NCI-H2171 treated with DMSO at 0.1 percent for 48 hours (cell line): ENCODE measurements around the gene RAB1A.
A peak's percentile ranks its signal among the peaks of the same experiment; 100 is the strongest.
"Not testable (repeated sequence)": the region's sequence is repeated elsewhere in the genome, so short reads cannot be mapped to it uniquely, and the experiment has no call there.

Experiments
- DNase-seq: peaks from one replicate; lab custom pipeline; 2025; lab: John Stamatoyannopoulos, UW

RAB1A gene

GRCh38 chr2:65129826-65130663 is at the start of gene RAB1A:
TSS of gene RAB1A (minus strand) at chr2:65130106. CDS start at chr2:65129915, 191 bp downstream.
- peak; percentile 98 for DNase-seq

GRCh38 chr2:65177751-65178442 is 48.0 kb upstream of the RAB1A start:
- no peak for DNase-seq

- no peak for DNase-seq
These were observed 46.1 kb upstream of the RAB1A start for GRCh38 chr2:65175894-65176530.

DNA sequence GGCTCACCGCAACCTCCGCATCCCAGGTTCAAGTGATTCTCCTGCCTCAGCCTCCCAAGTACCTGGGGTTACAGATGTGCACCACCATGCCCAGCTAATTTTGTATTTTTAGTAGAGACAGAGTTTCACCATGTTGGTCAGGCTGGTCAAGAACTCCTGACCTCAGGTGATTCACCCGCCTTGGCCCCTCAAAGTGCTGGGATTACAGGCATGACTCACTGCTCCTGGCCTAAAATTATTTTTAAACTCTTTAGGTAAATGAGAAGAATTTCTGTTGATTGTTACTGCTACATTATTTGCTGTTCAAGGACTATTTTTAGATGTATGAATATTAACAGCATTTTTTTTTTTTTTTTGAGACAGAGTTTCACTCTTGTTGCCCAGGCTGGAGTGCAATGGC is 44.1 kb upstream of the RAB1A start:
- DNase-seq: not testable (repeated sequence)

GRCh38 chr2:65172994-65173790 is 43.3 kb upstream of the RAB1A start:
- no peak for DNase-seq

GRCh38 chr2:65170611-65171477 is 40.9 kb upstream of the RAB1A start:
- DNase-seq: not testable (repeated sequence)

DNA sequence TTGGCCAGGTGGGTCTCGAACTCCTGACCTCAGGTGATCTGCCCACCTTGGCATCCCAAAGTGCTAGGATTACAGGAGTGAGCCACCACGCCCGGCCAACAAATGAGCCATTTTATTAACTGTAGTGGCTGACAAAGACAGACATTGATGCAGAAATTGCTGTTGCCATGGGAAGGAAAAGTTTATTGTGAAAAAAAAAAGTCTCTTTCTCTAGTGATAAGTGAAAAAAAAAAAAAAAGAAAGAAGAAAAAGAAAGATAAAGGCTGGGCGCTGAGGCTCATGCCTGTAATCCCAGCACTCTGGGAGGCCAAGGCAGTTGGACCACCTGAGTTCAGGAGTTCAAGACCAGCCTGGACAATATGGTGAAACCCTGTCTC is 39.8 kb upstream of the RAB1A start:
- DNase-seq: no peak

GRCh38 chr2:65165558-65165957 is 35.7 kb upstream of the RAB1A start:
- no peak for DNase-seq

DNA sequence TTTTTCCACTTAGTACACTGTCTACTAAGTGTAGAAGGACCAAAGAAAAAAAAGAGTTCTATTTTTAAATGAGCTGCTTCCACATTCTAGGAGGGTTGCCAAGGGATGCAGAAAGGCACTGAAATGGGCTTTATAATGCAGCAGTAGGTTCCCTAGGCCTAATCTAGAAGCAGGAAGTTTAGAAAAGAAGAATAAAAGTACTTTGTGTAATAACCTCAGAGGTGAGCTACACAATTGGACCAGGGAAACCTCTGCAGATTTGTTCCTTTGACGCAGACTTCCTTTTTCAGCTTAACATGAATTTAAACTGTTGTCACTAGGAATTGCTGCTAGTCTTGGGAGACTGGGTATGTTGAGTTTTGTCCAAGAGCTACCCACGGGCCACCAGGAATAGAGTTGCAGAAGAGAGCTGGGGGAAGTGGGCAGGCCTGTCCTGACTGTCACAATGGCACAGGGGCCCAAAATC is 34.6 kb upstream of the RAB1A start:
- DNase-seq: no peak

- DNase-seq: no peak
These were observed 31.7 kb upstream of the RAB1A start for GRCh38 chr2:65161551-65162100.

DNA sequence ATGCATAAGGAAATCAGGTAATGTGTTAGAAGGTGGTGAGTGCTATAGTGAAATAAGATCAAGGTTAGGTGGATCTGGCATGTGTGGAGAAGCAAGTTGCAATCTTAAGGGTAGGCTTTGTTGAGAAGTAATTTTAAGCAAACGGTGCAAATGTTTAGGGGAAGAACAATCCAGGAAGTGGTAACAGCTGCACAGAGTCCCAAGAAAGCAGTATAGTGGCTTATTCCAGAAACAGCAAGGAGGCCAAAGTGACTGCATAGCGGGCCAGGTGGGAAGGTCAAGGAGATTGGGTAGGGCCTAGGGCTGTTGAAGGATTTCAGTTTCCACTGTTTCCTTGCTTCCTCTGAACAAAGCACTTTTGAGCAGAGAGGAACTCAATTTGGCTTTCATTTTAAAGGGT is 30.0 kb upstream of the RAB1A start:
- DNase-seq: no peak

DNA sequence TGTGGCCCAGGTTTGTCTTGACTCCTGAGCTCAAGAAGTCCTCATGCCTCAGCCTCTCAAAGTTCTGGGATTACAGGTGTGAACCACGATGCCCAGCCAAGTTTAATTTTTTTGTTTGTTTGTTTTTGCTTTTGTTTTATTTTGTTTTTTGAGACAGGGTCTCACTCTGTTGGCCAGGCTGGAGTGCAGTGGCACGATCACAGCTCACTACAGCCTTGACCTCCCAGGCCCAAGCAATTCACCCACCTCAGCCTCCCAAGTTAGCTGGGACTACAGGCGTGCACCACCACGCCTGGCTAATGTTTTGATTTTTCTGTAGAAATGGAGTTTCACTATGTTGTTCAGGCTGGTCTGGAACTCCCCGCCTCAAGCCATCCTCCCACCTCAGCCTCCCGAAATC is 29.4 kb upstream of the RAB1A start:
- DNase-seq: no peak

GRCh38 chr2:65158557-65158956 is 28.7 kb upstream of the RAB1A start:
- no peak for DNase-seq

DNA sequence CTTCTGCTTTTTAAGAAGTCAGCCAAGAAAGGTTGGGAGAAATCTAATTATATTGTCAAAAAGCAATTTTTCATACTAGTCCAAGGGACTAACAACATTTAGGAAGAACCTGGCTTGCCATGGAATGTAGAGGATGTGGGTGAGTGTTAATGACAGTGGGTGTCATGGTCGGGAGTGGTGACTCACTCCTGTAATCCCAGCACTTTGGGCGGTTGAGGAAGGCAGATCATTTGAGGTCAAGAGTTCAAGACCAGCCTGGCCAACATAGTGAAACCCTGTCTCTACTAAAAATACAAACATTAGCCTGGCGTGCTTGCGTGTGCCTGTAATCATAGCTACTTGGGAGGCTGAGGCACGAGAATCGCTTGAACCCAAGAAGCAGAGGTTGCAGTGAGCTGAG is 27.9 kb upstream of the RAB1A start:
- DNase-seq: not testable (repeated sequence)

GRCh38 chr2:65156041-65156440 is 26.1 kb upstream of the RAB1A start:
- DNase-seq: no peak

GRCh38 chr2:65153515-65153914 is 23.6 kb upstream of the RAB1A start:
- DNase-seq: no peak

DNA sequence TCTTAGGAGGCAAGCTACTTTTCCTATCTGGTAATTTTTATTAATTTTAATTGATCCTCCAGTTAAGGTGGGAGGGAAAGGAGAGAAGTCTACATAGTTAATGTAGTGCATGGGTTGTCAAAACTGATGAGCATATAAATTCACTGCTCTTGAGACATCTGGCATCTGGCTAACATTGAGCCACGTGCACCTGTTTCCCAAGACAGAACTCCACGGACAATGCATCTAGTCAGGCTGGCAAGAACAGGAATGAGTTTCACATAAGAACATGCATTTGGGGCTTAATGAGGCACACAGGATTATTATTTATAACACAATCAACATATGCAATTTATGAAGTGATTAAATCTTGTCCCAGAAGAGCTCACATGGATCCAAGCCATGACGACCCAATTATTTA is 16.2 kb upstream of the RAB1A start:
- DNase-seq: peak; percentile 68

GRCh38 chr2:65144571-65144970 is 14.7 kb upstream of the RAB1A start:
- no peak for DNase-seq

GRCh38 chr2:65142515-65142914 is 12.6 kb upstream of the RAB1A start:
- DNase-seq: no peak

DNA sequence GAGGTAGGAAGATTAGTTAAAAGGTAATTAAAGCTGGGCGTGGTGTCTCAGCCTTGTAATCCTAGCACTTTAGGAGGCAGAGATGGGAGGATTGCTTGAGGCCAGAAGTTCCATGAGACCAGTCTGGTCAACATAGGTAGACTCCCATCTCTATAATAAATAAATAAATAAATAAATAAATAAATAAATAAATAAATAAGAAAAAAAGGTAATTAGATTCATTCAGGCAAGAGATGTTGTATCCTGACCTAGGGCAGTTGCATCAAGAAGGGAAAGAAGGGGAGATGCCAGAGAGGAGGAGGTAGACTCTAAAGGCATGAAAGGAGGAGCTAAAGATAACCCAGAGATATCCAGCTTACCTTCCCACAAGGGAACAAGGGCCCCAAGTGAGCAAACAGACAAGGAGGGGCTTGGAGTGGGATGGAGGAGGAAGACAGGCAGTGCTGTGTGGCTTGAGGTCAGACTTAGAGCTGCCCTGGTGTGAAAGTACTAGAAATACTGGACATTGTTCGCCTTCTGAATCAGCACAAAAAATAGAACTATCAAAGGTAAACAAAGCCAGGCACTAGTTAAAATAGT is 7.4 kb upstream of the RAB1A start:
- DNase-seq: no peak
